Right lobe of liver (tissue), 6 donors: Measurements from ENCODE around the gene NCAPD2. TPM values are rescaled to one million over a fixed set of nuclear protein-coding genes. Genes with fewer than 3 reads are reported as not detected.

Experiments
- ATAC-seq, 4 donors: fragments of 200-7000 bp; cut with Tn5 transposase; one replicate each; pipeline ENCODE4 v1.9.1; 2020; ENCODE audit warnings: mild to moderate bottlenecking in 4 of 4, moderate library complexity in 4 of 4
- DNase-seq, 3 donors: peaks; one replicate each; pipeline ENCODE4 v3.0.0-alpha.2; 2020
- H3K27ac ChIP-seq, 3 donors: fragments of 200-600 bp; one replicate each; pipeline ENCODE4 v1.8.0; 2022
- H3K27me3 ChIP-seq, 2 donors: fragments of 200-600 bp; one replicate each; pipeline ENCODE4 v1.8.0; 2022
- H3K36me3 ChIP-seq, 4 donors: fragments of 200-600 bp; sonication (generic) in 1 of 4; one replicate each; pipeline versions ENCODE4 v1.5.1 to v1.8.0; 2017 to 2022; ENCODE audit warnings: control low read depth in 1 of 4
- H3K4me1 ChIP-seq, 4 donors: fragments of 200-600 bp; sonication (generic) in 1 of 4; one replicate each; pipeline versions ENCODE4 v1.5.1 to v1.8.0; 2017 to 2022; ENCODE audit warnings: control low read depth in 1 of 4
- H3K4me3 ChIP-seq, 3 donors: fragments of 200-600 bp; one replicate each; pipeline ENCODE4 v1.8.0; 2022
- H3K9me3 ChIP-seq, 4 donors: fragments of 200-600 bp; sonication (generic) in 1 of 4; one replicate each; pipeline versions ENCODE4 v1.5.1 to v1.8.0; 2017 to 2022; ENCODE audit warnings: control low read depth in 1 of 4
- CTCF ChIP-seq, 4 donors: fragments of 200-600 bp in 3 of 4; fragments of 450-650 bp in 1 of 4; IDR thresholded peaks; one replicate each; pipeline versions ENCODE4 v1.5.1 to v1.8.0; 2016 to 2022; ENCODE audit warnings: antibody characterized with exemption in 4 of 4, mild to moderate bottlenecking in 2 of 4
- POLR2A ChIP-seq: fragments of 450-650 bp; IDR thresholded peaks from one replicate; pipeline ENCODE4 v1.6.1; 2017; ENCODE audit warnings: antibody characterized with exemption, mild to moderate bottlenecking
- WGBS: methylation state at CpG from one replicate; pipeline ENCODE4 v1.1.6; 2018; ENCODE audit warnings: low coverage, low lambda C conversion rate; ENCODE audit not compliant: insufficient coverage; ENCODE audit errors: missing lambda C conversion rate; 5-methylcytosine and 5-hydroxymethylcytosine counted together
- intact Hi-C, 2 donors: fragments of 100-400 bp; cut with DNase I; formaldehyde crosslinking; loops; one replicate each; pipeline versions ENCODE4 v1.11.2 to v1.14.1; 2022
- total RNA-seq, 6 experiments: library from RNA; depleted of rRNA in 2 of 6; stranded (reverse); fragments of >200 nt in 2 of 6; fragmentation: NEBNext Ultra II Directional in 3 of 6; extraction: Animal tissue kit (Norgen Biotek cat#: 25700) in 3 of 6; gene quantifications; one replicate each; pipeline versions ENCODE4 v1.1.0 to v1.2.4, GENCODE V29; 2016 to 2023
- donor health status: DM: no; HTN: yes; CAD: no.
- donor health status: DM: no; HTN: no; CAD: no.
- donor health status: DM: no; HTN: no; CAD: no.
- donor health status: DM: no; HTN: yes; CAD: no.
- donor health status: DM: no; HTN: yes; CAD: no.

NCAPD2 gene
- total RNA-seq, 6 experiments from 2014 or later: 6.2 to 40.9 (median 8.4) TPM

GRCh38 chr12:6507102-6507998, 13.4 kb downstream of the NCAPD2 start:
- DNase-seq (no peak), ATAC-seq (no peak)
- H3K36me3 ChIP-seq: peaks cover 0 to 16% (median 2%) of the 10 kb centered on the region in 4 donors

GRCh38 chr12:6508087-6508486, 14.2 kb downstream of the NCAPD2 start:
- Histone ChIP-seq H3K36me3 (peaks cover 0 to 23% (median 2%) of the 10 kb centered on the region in 4 donors), H3K27ac (no peak overlapping the region), H3K4me3 (no peak overlapping the region), H3K27me3 (no peaks in the 10 kb centered on the region), H3K9me3 (no peaks in the 10 kb centered on the region), H3K4me1 (no peaks in the 10 kb centered on the region)
- no peak for DNase-seq
- TF ChIP-seq POLR2A: no peak
- TF ChIP-seq CTCF (IDR thresholded peaks at IDR 0.05): no peak
- intact Hi-C loops: no loop called here
- ATAC-seq: no peak
- WGBS: 81% methylated on average over 7 of the region's 7 CpGs

More at GRCh38 chr12:6507102-6507998, 13.4 kb downstream of the NCAPD2 start:
- intact Hi-C loops: no loop called here
- no peaks in the 10 kb centered on the region for H3K27me3 ChIP-seq
- H3K4me3 ChIP-seq: no peak overlapping the region
- no peaks in the 10 kb centered on the region for H3K4me1 ChIP-seq
- WGBS: 77% methylated on average over 9 of the region's 12 CpGs
- H3K27ac ChIP-seq: no peak overlapping the region
- no peaks in the 10 kb centered on the region for H3K9me3 ChIP-seq
- no peak for TF ChIP-seq POLR2A
- TF ChIP-seq CTCF (IDR thresholded peaks at IDR 0.05): no peak

GRCh38 chr12:6520186-6520585, 26.3 kb downstream of the NCAPD2 start:
- Histone ChIP-seq H3K36me3 (peaks cover 0 to 68% (median 26%) of the 10 kb centered on the region in 4 donors), H3K27me3 (no peaks in the 10 kb centered on the region), H3K27ac (no peak overlapping the region), H3K4me1 (no peaks in the 10 kb centered on the region), H3K9me3 (no peaks in the 10 kb centered on the region), H3K4me3 (no peak overlapping the region)
- DNase-seq: no peak
- intact Hi-C loops: no loop called here
- TF ChIP-seq POLR2A (no peak), CTCF (IDR thresholded peaks at IDR 0.05) (no peak)
- 95% methylated on average over 3 of the region's 3 CpGs for WGBS
- ATAC-seq: no peak

GRCh38 chr12:6522193-6522592, 28.3 kb downstream of the NCAPD2 start:
- ATAC-seq (no peak), DNase-seq (no peak)
- Histone ChIP-seq H3K27me3 (no peaks in the 10 kb centered on the region), H3K27ac (no peak overlapping the region), H3K4me3 (no peak overlapping the region), H3K36me3 (peaks cover 0 to 70% (median 28%) of the 10 kb centered on the region in 4 donors), H3K9me3 (no peaks in the 10 kb centered on the region), H3K4me1 (no peaks in the 10 kb centered on the region)
- TF ChIP-seq CTCF (IDR thresholded peaks at IDR 0.05): no peak
- TF ChIP-seq POLR2A: no peak
- 81% methylated on average over 10 of the region's 10 CpGs for WGBS
- intact Hi-C loops: no loop called here
